ENCODE data around the gene EIF4ENIF1. TPM values are rescaled to one million over a fixed set of nuclear protein-coding genes. Genes with fewer than 3 reads are reported as not detected.
"Not testable (repeated sequence)": the region's sequence is repeated elsewhere in the genome, so short reads cannot be mapped to it uniquely, and the experiment has no call there.

EIF4ENIF1 gene
- total RNA-seq, 2 donors from 2014 or later: 36.5 to 49.5 TPM

DNA sequence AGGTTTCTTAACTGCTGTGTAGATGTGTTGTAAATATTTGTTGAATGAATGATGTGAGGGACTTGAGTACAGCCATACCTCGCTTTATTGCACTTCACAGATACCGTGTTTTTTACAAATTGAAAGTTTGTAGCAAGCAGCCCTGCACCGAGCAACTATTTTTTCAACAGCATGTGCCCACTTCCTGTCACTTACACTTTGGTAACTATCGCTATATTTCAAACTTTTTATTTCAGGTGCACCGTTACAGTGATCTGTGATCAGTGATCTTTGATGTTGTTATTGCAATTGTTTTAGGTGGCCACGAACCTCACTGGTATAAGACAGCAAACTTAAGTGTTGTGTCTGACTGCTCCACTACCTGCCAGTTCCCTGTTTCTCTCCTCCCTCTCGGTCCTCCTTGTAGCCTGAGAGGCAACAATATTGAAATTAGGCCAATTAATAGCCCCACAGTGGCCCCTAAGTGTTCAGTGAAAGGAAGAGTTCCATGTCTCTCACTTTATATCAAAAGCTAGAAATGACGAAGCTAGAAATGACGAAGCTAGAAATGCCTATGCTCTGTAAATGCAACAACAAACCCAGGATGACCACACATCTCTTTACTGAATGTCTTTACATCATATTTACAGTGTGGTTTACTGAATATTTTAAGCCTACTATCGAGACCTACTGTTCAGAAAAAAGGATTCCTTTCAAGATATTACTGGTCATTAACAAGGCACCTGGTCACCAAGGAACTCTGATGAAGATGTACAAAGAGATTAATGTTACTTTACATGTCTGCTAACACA is 7.7 kb upstream of the EIF4ENIF1 start:
- peaks cover 13 to 38% of the 10 kb centered on the region in 2 donors for H3K36me3 Mint-ChIP-seq
- ATAC-seq: peak; percentile 23 to 41
- peak overlapping the region; percentile 96 to 98 for H3K27ac Mint-ChIP-seq
- no peaks in the 10 kb centered on the region for H3K9me3 Mint-ChIP-seq
- DNase-seq (ENCODE audit: low spot score in 2 of 2): peak in 1 of 2 donors; percentile 14

DNA sequence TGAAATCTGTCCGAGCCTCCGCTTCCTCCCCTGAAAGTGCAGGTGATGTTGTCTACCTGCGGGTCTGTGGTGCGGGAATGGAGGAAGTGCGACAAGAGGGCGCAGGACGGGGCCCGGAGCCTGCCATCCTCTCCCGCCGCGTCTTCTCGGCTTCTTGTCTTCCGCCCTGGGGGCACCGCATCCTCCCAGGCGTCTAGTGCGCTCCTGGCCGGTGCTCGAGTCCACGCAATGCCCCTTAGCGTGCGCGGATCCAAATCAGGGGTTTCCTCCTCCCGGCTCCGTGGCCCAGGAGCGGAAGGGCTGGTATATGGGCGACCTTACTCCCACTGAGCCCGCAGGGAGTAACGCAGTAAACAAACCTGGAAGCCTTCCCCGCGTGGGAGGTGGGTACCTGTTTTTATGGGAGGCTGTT is 7.1 kb upstream of the EIF4ENIF1 start:
- peak; percentile 10 to 28 for ATAC-seq
- H3K36me3 Mint-ChIP-seq: peaks cover 13 to 32% of the 10 kb centered on the region in 2 donors
- H3K9me3 Mint-ChIP-seq: no peaks in the 10 kb centered on the region
- peak overlapping the region; percentile 96 to 98 for H3K27ac Mint-ChIP-seq
- peak; percentile 51 to 71 for DNase-seq (ENCODE audit: low spot score in 2 of 2)

DNA sequence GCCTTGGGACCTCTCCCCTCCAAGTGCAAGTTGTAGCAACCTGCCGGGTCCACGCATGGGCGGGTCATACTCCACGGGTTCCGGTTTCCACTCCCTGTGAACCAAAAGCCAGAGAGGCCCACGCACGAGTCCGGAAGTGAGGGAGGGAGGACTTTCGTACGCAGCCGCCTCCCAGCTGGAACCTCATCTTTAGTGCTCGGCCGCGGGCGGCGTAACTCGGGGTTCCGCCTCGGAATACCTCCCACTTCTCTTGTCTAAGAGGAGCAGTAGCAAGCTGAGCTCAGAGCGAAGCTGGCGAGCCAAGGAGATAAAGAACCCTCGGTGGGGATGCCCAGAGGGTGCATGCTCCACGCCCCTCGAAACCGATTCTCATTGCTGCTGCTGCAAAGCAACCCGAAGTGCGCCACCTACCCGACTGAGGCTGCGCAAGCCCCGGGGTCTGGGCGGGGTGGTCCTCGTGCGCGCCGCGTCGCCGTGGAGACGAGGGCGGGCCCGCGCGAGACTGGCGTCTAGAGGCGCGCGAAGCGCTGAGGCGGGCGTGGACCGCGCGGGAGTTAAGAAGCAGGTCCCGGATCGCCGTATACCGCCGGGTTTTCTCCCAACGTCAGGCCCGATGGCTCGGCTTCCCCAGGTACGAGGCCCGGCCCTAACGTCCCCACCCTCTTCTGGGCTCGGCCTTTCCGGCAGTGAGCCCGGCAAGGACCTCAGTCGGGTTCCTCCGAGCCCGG is 6.5 kb upstream of the EIF4ENIF1 start, which contains the start of gene SFI1:
Gene SFI1, plus strand, starts transcription at position 530 of the 728 bp plus-strand sequence. CDS start 11,749 bp downstream, outside the sequence.
- ATAC-seq (peak; percentile 89 to 90), DNase-seq (ENCODE audit: low spot score in 2 of 2) (peak; percentile 91 to 95)
- Mint-ChIP-seq H3K36me3 (peaks cover 13 to 26% of the 10 kb centered on the region in 2 donors), H3K9me3 (no peaks in the 10 kb centered on the region), H3K27ac (peak within 1 kb of the TSS; percentile 96 to 98)

DNA sequence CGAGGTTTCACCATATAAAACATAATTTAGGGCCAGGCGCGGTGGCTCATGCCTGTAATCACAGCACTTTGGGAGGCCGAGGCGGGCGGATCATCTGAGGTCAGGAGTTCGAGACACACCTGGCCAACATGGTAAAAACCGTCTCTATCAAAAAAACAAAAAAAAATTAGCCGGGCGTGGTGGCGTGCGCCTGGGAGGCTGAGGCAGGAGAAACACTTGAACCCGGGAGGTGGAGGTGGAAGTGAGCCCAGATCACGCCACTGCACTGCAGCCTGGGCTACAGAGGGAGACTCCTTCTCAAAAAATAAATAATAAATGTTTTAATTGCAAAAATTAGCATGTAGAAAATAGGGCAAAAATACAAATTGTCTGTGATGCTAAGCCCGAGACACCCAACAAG is 5.7 kb upstream of the EIF4ENIF1 start:
- no peaks in the 10 kb centered on the region for H3K9me3 Mint-ChIP-seq
- H3K36me3 Mint-ChIP-seq: peaks cover 15 to 29% of the 10 kb centered on the region in 2 donors
- DNase-seq (ENCODE audit: low spot score in 2 of 2) (no peak), ATAC-seq (no peak)
- peak overlapping the region; percentile 88 to 96 for H3K27ac Mint-ChIP-seq

DNA sequence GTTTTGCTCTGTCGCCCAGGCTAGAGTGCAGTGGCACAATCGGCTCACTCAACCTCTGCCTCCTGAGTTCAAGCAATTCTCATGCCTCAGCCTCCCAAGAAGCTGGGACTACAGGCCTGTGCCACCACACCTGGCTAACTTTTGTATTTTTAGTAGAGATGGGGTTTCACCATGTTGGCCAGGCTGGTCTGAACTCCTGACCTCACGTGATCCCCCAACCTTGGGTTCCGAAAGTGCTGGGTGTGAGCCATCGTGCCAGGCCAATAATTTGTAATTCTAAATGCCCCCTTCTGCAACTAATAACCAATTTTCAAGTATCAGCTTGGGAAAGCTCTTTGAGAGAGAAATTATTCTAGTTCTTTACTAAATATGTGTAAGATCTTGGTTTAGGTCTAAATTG is 3.7 kb upstream of the EIF4ENIF1 start:
- Mint-ChIP-seq H3K36me3 (peaks cover 23% of the 10 kb centered on the region in 2 donors), H3K27ac (peak overlapping the region; percentile 14 to 74)
- H3K9me3 Mint-ChIP-seq; DNase-seq (ENCODE audit: low spot score in 2 of 2); ATAC-seq: not testable (repeated sequence)

DNA sequence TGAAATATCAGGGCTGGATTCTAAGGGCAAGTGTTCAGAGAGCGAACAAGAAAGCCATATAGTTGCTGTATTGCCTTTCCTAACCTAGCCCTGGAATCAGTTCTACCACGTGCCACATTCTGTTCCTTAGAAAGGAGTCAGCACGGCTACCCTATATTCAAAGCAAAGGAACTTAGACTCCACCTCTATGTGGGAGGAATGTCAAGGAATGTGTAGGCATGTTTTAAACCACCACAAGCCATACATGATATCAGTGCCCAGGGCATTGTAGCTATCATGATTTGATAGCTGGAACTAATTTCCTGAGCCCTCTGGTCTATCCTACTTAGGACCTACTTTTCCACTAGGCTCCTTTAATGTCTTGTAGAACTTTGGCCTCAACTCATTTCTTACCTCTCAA is 2.5 kb upstream of the EIF4ENIF1 start:
- DNase-seq (ENCODE audit: low spot score in 2 of 2) (no peak), ATAC-seq (no peak)
- peak overlapping the region in 1 of 2 donors; percentile 99 for H3K27ac Mint-ChIP-seq
- peaks cover 16 to 22% of the 10 kb centered on the region in 2 donors for H3K36me3 Mint-ChIP-seq
- no peaks in the 10 kb centered on the region for H3K9me3 Mint-ChIP-seq

DNA sequence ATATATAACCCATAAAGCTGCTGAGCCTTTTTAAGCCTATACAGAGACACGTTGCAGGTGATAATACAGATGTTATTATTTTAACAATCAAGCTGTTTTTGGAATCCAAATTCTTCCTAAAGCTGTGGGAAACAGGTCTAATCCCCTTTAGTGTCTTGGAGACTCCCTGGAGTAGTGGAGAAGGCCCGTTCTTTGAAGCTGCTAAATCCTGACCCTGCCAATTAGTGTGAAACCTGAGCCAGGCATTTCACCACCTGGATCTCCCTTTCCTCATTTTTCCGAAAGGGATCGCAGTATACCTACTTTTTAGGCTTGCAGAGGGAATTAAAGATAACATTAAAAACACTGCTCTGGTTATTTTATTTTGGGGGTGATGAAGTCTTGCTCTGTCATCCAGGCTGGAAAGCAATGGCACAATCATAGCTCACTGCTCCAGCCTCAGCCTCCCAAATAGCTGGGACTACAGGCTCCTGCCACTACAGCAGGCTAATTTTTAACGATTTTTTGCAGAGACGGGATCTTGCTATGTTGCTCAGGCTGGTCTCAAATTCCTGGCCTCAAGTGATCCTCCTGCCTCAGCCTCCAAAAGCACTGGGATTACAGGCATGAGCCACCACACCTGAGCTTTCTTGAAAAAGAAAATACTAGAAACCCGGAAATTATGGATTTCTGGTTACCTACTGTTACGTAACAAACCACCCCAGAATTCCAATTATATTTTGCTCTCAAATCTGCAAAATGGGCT is 1.7 kb upstream of the EIF4ENIF1 start:
- Mint-ChIP-seq H3K27ac (peak overlapping the region; percentile 55 to 99), H3K9me3 (no peaks in the 10 kb centered on the region), H3K36me3 (peaks cover 14 to 16% of the 10 kb centered on the region in 2 donors)
- no peak for DNase-seq (ENCODE audit: low spot score in 2 of 2)
- ATAC-seq: no peak

DNA sequence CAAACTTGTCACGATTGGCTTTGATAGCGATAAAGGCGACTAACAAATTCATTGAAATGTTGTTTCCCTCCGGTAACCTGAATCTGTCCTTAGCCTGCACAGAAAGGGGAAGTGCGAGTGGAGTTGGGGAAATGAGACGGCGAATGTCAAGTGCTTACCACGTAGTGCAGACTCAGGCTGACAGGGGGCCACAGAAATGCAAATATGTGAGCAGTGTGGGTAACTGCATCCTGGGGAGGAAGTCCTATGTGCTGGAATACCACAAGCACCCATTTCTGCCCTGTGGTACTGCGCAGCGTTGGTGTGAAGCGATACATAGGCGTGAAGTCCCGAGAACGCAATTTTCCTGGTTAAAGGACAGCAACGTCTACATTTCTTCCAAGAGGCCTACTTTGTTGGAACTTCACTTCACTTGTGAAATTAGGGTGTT is 869 bp upstream of the EIF4ENIF1 start:
- DNase-seq (ENCODE audit: low spot score in 2 of 2) (peak; percentile 39 to 80), ATAC-seq (peak; percentile 47 to 84)
- Mint-ChIP-seq H3K27ac (peak overlapping the region; percentile 98 to 99), H3K36me3 (peaks cover 15 to 17% of the 10 kb centered on the region in 2 donors), H3K9me3 (no peaks in the 10 kb centered on the region)

DNA sequence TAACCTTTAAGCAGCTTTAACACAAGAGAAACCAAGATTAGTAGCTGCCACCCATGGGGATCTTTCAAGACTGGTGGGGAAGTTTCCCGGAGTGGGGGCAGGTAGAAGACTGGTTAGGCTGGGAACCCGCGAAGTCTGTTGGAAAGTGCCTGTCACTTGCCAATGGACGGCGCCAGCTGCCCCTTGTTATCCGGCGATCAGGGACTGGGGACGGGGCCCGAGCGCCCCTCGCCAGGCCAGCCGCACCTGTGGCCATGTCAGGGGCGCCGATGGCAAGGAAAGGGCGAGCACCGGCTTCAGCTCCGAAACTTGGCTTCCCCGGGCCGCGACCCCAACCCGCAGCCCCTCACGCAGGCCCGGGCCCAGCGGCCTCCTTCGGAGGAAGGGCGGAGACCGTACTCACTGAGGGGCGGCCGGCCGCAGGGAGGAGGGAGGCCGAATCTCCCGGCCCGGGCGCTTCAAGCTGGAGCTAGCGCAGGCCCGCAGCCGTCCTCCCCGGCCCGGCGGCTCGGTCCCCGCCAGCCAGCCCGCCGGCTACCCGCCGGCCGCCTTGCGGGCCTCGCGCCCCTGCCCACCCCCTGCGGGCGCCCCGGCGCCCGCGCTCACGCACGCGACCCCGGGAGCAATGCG is 539 bp downstream of the EIF4ENIF1 start:
- DNase-seq (ENCODE audit: low spot score in 2 of 2) (peak; percentile 27 to 69), ATAC-seq (peak; percentile 27 to 30)
- H3K9me3 Mint-ChIP-seq: no peaks in the 10 kb centered on the region
- H3K36me3 Mint-ChIP-seq: peaks cover 24 to 27% of the 10 kb centered on the region in 2 donors
- peak overlapping the region; percentile 47 to 99 for H3K27ac Mint-ChIP-seq

DNA sequence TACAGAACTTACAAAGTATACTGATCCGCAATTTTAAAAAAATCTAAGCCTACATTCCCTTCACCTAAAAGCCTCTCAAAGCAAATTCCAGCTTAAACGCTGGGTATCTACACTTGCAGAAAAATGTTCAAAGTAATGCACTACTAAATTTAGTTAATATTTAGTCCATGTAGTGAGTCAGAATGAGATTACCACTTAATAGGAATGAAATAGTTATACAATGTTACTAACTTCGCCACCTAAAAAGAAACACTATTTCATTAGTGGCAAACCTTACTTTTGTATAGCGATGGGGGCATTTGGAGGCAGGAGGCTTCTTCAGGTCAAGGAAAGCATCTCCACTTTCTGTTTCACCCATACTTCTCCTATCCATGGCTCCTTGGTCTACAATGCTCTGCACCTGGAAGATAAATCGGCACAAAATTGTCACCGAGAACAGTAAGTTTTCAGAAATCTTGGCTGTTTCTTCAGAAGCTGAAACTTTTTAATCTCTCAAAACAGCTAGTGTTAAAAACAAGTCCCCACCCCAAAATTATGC is 1.2 kb downstream of the EIF4ENIF1 start:
- ATAC-seq: no peak
- Mint-ChIP-seq H3K27ac (peak overlapping the region; percentile 47 to 99), H3K36me3 (peaks cover 26 to 27% of the 10 kb centered on the region in 2 donors), H3K9me3 (no peaks in the 10 kb centered on the region)
- DNase-seq (ENCODE audit: low spot score in 2 of 2): no peak

DNA sequence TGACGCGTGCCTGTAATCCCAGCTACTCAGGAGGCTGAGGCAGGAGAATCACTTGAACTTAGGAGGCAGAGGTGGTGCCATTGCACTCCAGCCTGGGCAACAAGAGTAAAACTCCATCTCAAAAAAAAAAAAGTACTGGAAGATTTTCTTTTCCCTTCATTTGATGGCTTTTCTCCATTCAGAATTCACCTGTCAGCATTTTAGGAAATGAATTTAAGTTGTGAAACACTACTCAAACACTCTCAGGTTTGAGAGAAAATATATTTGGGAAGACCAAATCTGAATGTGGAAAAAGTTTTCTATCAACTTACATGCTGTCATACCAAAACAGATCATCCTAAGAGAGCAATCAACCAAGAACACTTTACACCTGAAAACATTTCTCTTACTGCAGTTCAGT is 2.7 kb downstream of the EIF4ENIF1 start:
- Mint-ChIP-seq H3K9me3 (no peaks in the 10 kb centered on the region), H3K27ac (no peak overlapping the region), H3K36me3 (peaks cover 33 to 36% of the 10 kb centered on the region in 2 donors)
- DNase-seq (ENCODE audit: low spot score in 2 of 2) (no peak), ATAC-seq (no peak)

DNA sequence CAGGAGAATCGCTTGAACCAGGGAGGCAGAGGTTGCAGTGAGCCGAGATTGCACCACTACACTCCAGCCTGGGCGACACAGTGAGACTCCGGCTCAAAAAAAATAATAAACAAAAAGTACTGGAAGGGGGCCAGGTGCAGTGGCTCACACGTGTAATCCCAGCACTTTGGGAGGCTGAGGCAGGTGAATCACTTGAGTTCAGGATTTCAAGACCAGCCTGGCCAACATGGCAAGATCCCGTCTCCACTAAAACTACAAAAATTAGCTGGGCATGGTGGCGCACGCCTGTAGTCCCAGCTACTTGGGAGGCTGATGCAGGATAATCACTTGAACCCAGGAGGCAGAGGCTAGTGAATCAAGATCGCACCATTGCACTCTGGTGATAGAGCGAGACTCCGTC is 3.3 kb downstream of the EIF4ENIF1 start:
- H3K36me3 Mint-ChIP-seq: peaks cover 39 to 41% of the 10 kb centered on the region in 2 donors
- not testable (repeated sequence) for H3K9me3 Mint-ChIP-seq; DNase-seq (ENCODE audit: low spot score in 2 of 2); ATAC-seq; H3K27ac Mint-ChIP-seq

DNA sequence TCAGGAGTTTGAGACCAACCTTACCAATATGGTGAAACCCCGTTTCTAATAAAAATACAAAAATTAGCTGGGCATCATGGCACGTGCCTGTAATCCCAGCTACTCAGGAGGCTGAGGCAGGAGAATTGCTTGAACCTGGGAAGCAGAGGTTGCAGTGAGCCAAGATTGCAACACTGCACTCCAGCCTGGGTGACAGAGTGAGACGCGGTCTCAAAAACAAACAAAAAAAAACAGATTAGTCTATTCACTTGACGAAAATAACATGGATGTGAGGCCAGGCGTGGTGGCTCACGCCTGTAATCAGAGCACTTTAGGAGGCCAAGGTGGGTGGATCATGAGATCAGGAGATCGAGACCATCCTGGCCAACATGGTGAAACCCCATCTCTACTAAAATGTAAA is 7.2 kb downstream of the EIF4ENIF1 start:
- DNase-seq (ENCODE audit: low spot score in 2 of 2); H3K9me3 Mint-ChIP-seq; H3K27ac Mint-ChIP-seq; ATAC-seq: not testable (repeated sequence)
- H3K36me3 Mint-ChIP-seq: peaks cover 30 to 51% of the 10 kb centered on the region in 2 donors

DNA sequence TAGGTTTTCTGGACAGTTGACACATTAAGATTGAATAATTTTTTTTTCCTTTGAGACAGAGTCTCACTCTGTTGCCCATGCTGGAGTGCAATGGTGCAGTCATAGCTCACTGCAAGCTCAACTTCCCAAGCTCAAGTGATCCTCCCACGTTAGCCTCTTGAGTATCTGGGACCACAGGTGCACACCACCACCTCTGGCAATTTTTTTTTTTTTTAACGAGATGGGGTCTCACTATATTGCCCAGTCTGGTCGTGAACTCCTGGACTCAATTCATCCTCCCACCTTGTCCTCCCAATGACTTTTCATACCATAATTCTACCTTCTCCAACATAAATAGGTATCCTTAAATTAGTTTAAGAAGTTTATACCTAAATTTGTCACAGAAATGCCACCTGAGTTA is 8.5 kb downstream of the EIF4ENIF1 start:
- no peak overlapping the region for H3K27ac Mint-ChIP-seq
- DNase-seq (ENCODE audit: low spot score in 2 of 2) (no peak), ATAC-seq (no peak)
- peaks cover 32 to 51% of the 10 kb centered on the region in 2 donors for H3K36me3 Mint-ChIP-seq
- no peaks in the 10 kb centered on the region for H3K9me3 Mint-ChIP-seq

DNA sequence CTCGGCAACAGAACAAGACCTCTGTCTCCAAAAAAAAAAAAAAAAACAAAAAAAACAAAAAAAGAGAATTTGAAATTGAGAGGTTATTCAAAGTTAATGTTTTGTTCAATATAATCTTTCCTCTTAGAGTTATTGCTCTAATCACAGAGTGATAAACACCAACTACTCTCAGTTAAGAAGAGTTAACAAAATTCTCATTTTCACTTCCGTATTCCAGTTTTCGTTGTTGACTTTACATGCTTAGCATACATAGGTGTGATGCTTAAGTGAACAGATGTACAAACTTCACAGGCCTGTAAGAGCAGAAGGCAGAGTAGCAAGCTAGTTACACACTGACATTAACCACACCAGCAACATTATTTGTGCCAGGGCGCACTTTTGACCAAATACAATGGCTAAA is 12.3 kb downstream of the EIF4ENIF1 start:
- peaks cover 19 to 34% of the 10 kb centered on the region in 2 donors for H3K36me3 Mint-ChIP-seq
- no peak for ATAC-seq
- H3K27ac Mint-ChIP-seq: no peak overlapping the region
- no peak for DNase-seq (ENCODE audit: low spot score in 2 of 2)
- H3K9me3 Mint-ChIP-seq: no peaks in the 10 kb centered on the region

DNA sequence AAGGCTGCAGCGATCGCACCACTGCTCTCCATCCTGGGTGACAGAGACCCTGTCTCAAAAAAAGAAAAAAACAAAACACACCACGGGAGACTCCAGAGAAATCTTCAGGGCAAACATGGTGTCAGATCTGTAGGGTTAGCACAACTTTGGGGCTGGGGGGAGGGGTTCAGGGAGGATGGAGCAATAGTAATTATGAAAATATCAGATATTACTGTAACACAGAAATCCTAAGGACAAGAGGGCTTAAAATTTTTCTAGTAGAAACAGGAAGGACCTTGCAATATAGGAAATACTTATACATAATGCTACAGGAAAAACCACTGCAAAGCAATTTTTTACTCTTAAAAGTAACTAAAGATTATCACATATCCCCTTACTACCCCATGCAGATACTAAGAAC is 13.8 kb downstream of the EIF4ENIF1 start:
- H3K27ac Mint-ChIP-seq: no peak overlapping the region
- H3K9me3 Mint-ChIP-seq: no peaks in the 10 kb centered on the region
- no peak for DNase-seq (ENCODE audit: low spot score in 2 of 2)
- peaks cover 8 to 26% of the 10 kb centered on the region in 2 donors for H3K36me3 Mint-ChIP-seq
- peak in 1 of 2 donors; percentile 56 for ATAC-seq
